ENCODE measurements around the gene POLR2J3. TPM values are rescaled to one million over a fixed set of nuclear protein-coding genes. Genes with fewer than 3 reads are reported as not detected.
"Not testable (repeated sequence)": the region's sequence is repeated elsewhere in the genome, so short reads cannot be mapped to it uniquely, and the experiment has no call there.

The POLR2J3 gene
- total and polyA plus RNA-seq, 2 donors (not counting 3 experiments of a cell fraction or from before 2014, with no cell fraction given), result 40.7 to 63.1 TPM

GRCh38 chr7:102583495-102583894, 11.1 kb upstream of the POLR2J3 start:
- H3K9me1 ChIP-seq (replicated peaks; ENCODE audit: control insufficient read depth, extremely low read depth, insufficient read depth, low read length); POLR2A ChIA-PET; H3K36me3 ChIP-seq (ENCODE audit: control insufficient read depth in 2 of 2, extremely low read depth in 1 of 2, insufficient read depth in 2 of 2, low read length in 2 of 2); H3K4me1 ChIP-seq (ENCODE audit: control insufficient read depth, extremely low read depth, insufficient read depth, low read length); H3K79me2 ChIP-seq (ENCODE audit: control insufficient read depth, insufficient read depth, low read length); H3K4me2 ChIP-seq (ENCODE audit: insufficient read depth, low read length); H3K9me3 ChIP-seq (replicated peaks; ENCODE audit: control insufficient read depth, insufficient read depth, low read length); FAIRE-seq; dilution Hi-C loops (cut with MboI; ENCODE audit: extremely low pct_ligation_motif_present, low sequenced_read_pairs); CTCF ChIA-PET; H3K4me3 ChIP-seq (replicated peaks in 1 of 3; ENCODE audit: insufficient read depth in 1 of 3, low read depth in 1 of 3, low read length in 3 of 3); H2AFZ ChIP-seq (ENCODE audit: low read depth, low read length); H3K27ac ChIP-seq (ENCODE audit: insufficient read depth, low read depth, low read length); H4K20me1 ChIP-seq (replicated peaks; ENCODE audit: control insufficient read depth, extremely low read depth, insufficient read depth, low read length); BruUV-seq (replicated peaks); intact Hi-C loops (cut with micrococcal nuclease); H3K9ac ChIP-seq (replicated peaks; ENCODE audit: extremely low read depth, insufficient read depth, low read length); H3K27me3 ChIP-seq (ENCODE audit: control insufficient read depth in 2 of 2, insufficient read depth in 2 of 2, low read length in 2 of 2); DNase-seq (ENCODE audit: low read depth, low spot score): not testable (repeated sequence)

GRCh38 chr7:102581722-102582121, 9.3 kb upstream of the POLR2J3 start:
- CTCF ChIA-PET; H3K4me3 ChIP-seq (replicated peaks in 1 of 3; ENCODE audit: insufficient read depth in 1 of 3, low read depth in 1 of 3, low read length in 3 of 3); DNase-seq (ENCODE audit: low read depth, low spot score); H3K27ac ChIP-seq (ENCODE audit: insufficient read depth, low read depth, low read length); H3K27me3 ChIP-seq (ENCODE audit: control insufficient read depth in 2 of 2, insufficient read depth in 2 of 2, low read length in 2 of 2); POLR2A ChIA-PET; H3K9me3 ChIP-seq (replicated peaks; ENCODE audit: control insufficient read depth, insufficient read depth, low read length); H3K36me3 ChIP-seq (ENCODE audit: control insufficient read depth in 2 of 2, extremely low read depth in 1 of 2, insufficient read depth in 2 of 2, low read length in 2 of 2); H3K79me2 ChIP-seq (ENCODE audit: control insufficient read depth, insufficient read depth, low read length); intact Hi-C loops (cut with micrococcal nuclease); H3K4me1 ChIP-seq (ENCODE audit: control insufficient read depth, extremely low read depth, insufficient read depth, low read length); H3K9ac ChIP-seq (replicated peaks; ENCODE audit: extremely low read depth, insufficient read depth, low read length); H4K20me1 ChIP-seq (replicated peaks; ENCODE audit: control insufficient read depth, extremely low read depth, insufficient read depth, low read length); H3K4me2 ChIP-seq (ENCODE audit: insufficient read depth, low read length); BruUV-seq (replicated peaks); FAIRE-seq; dilution Hi-C loops (cut with MboI; ENCODE audit: extremely low pct_ligation_motif_present, low sequenced_read_pairs); H3K9me1 ChIP-seq (replicated peaks; ENCODE audit: control insufficient read depth, extremely low read depth, insufficient read depth, low read length); H2AFZ ChIP-seq (ENCODE audit: low read depth, low read length): not testable (repeated sequence)

GRCh38 chr7:102578486-102578885, 6.1 kb upstream of the POLR2J3 start:
- H3K4me1 ChIP-seq (ENCODE audit: control insufficient read depth, extremely low read depth, insufficient read depth, low read length); H4K20me1 ChIP-seq (replicated peaks; ENCODE audit: control insufficient read depth, extremely low read depth, insufficient read depth, low read length); H3K9me3 ChIP-seq (replicated peaks; ENCODE audit: control insufficient read depth, insufficient read depth, low read length); DNase-seq (ENCODE audit: low read depth, low spot score); H3K27me3 ChIP-seq (ENCODE audit: control insufficient read depth in 2 of 2, insufficient read depth in 2 of 2, low read length in 2 of 2); H3K9me1 ChIP-seq (replicated peaks; ENCODE audit: control insufficient read depth, extremely low read depth, insufficient read depth, low read length); dilution Hi-C loops (cut with MboI; ENCODE audit: extremely low pct_ligation_motif_present, low sequenced_read_pairs); H3K9ac ChIP-seq (replicated peaks; ENCODE audit: extremely low read depth, insufficient read depth, low read length); intact Hi-C loops (cut with micrococcal nuclease); H3K27ac ChIP-seq (ENCODE audit: insufficient read depth, low read depth, low read length); H2AFZ ChIP-seq (ENCODE audit: low read depth, low read length); BruUV-seq (replicated peaks); H3K4me3 ChIP-seq (replicated peaks in 1 of 3; ENCODE audit: insufficient read depth in 1 of 3, low read depth in 1 of 3, low read length in 3 of 3); H3K36me3 ChIP-seq (ENCODE audit: control insufficient read depth in 2 of 2, extremely low read depth in 1 of 2, insufficient read depth in 2 of 2, low read length in 2 of 2); H3K4me2 ChIP-seq (ENCODE audit: insufficient read depth, low read length); H3K79me2 ChIP-seq (ENCODE audit: control insufficient read depth, insufficient read depth, low read length); POLR2A ChIA-PET; CTCF ChIA-PET; FAIRE-seq: not testable (repeated sequence)

GRCh38 chr7:102577315-102578240, 5.2 kb upstream of the POLR2J3 start:
- H3K4me1 ChIP-seq (ENCODE audit: control insufficient read depth, extremely low read depth, insufficient read depth, low read length); POLR2A ChIA-PET; H3K79me2 ChIP-seq (ENCODE audit: control insufficient read depth, insufficient read depth, low read length); H3K9ac ChIP-seq (replicated peaks; ENCODE audit: extremely low read depth, insufficient read depth, low read length); H4K20me1 ChIP-seq (replicated peaks; ENCODE audit: control insufficient read depth, extremely low read depth, insufficient read depth, low read length); H3K9me3 ChIP-seq (replicated peaks; ENCODE audit: control insufficient read depth, insufficient read depth, low read length); H3K4me2 ChIP-seq (ENCODE audit: insufficient read depth, low read length); dilution Hi-C loops (cut with MboI; ENCODE audit: extremely low pct_ligation_motif_present, low sequenced_read_pairs); H3K27ac ChIP-seq (ENCODE audit: insufficient read depth, low read depth, low read length); DNase-seq (ENCODE audit: low read depth, low spot score); FAIRE-seq; H3K9me1 ChIP-seq (replicated peaks; ENCODE audit: control insufficient read depth, extremely low read depth, insufficient read depth, low read length); BruUV-seq (replicated peaks); H3K4me3 ChIP-seq (replicated peaks in 1 of 3; ENCODE audit: insufficient read depth in 1 of 3, low read depth in 1 of 3, low read length in 3 of 3); intact Hi-C loops (cut with micrococcal nuclease); H3K27me3 ChIP-seq (ENCODE audit: control insufficient read depth in 2 of 2, insufficient read depth in 2 of 2, low read length in 2 of 2); H3K36me3 ChIP-seq (ENCODE audit: control insufficient read depth in 2 of 2, extremely low read depth in 1 of 2, insufficient read depth in 2 of 2, low read length in 2 of 2); CTCF ChIA-PET; H2AFZ ChIP-seq (ENCODE audit: low read depth, low read length): not testable (repeated sequence)
